Umbilical cord (tissue), 2 donors: Measurements from ENCODE around the gene LY6G5B. TPM values are rescaled to one million over a fixed set of nuclear protein-coding genes. Genes with fewer than 3 reads are reported as not detected.
A peak's percentile ranks its signal among the peaks of the same experiment; 100 is the strongest.

ENCODE experiments used
- DNase-seq: peaks from one replicate; pipeline ENCODE4 v3.0.0-alpha.2; 2015; ENCODE audit warnings: low spot score
- total RNA-seq: library from RNA; depleted of rRNA; stranded (reverse); fragments of >200 nt; gene quantifications from one replicate; pipeline ENCODE4 v1.2.3, GENCODE V29; 2014; ENCODE audit warnings: low replicate concordance; ENCODE audit not compliant: insufficient read depth

LY6G5B gene
- total RNA-seq, 1 donor from 2014 or later = 1.2 TPM

GRCh38 chr6:31713991-31714684 lies 44.4 kb downstream of the LY6G5B start:
- DNase-seq = peak; percentile 58

- DNase-seq = peak; percentile 71
Observed at GRCh38 chr6:31715022-31715958, 45.5 kb downstream of the LY6G5B start, which contains the start of gene LY6G6D. Gene LY6G6D, plus strand, starts transcription at chr6:31715348. Its CDS starts 8 bp downstream, at chr6:31715356.

- no peak for DNase-seq
Observed at GRCh38 chr6:31717499-31718222, 47.9 kb downstream of the LY6G5B start.

- DNase-seq = no peak
Observed at GRCh38 chr6:31718265-31718664, 48.5 kb downstream of the LY6G5B start.

GRCh38 chr6:31719001-31719400 lies 49.2 kb downstream of the LY6G5B start:
- DNase-seq = no peak

GRCh38 chr6:31720196-31720770 lies 50.5 kb downstream of the LY6G5B start:
- no peak for DNase-seq

GRCh38 chr6:31721351-31722020 lies 51.7 kb downstream of the LY6G5B start, which contains the start of gene LY6G6C:
Gene LY6G6C, minus strand, starts transcription at chr6:31721746. Its CDS starts 67 bp downstream, at chr6:31721679.
- DNase-seq = no peak

- DNase-seq = no peak
Observed at GRCh38 chr6:31722173-31722572, 52.4 kb downstream of the LY6G5B start.

Other genes with a start within 250 kb of the LY6G5B start
- gene MICB, start 171.8 kb upstream of the LY6G5B start, total RNA-seq = 0.24 TPM
- gene MCCD1, start 141.0 kb upstream of the LY6G5B start, total RNA-seq = not detected
- 185 TPM for gene DDX39B, start 128.0 kb upstream of the LY6G5B start, total RNA-seq
- 3.6 TPM for gene ATP6V1G2, start 123.4 kb upstream of the LY6G5B start, total RNA-seq
- 28.6 TPM for gene NFKBIL1, start 122.4 kb upstream of the LY6G5B start, total RNA-seq
- gene LTA, start 97.7 kb upstream of the LY6G5B start, total RNA-seq = not detected
- gene TNF, start 94.4 kb upstream of the LY6G5B start, total RNA-seq = 1.4 TPM
- 0.96 TPM for gene LTB, start 87.6 kb upstream of the LY6G5B start, total RNA-seq
- gene LST1, start 83.7 kb upstream of the LY6G5B start, total RNA-seq = not detected
- not detected for gene NCR3, start 77.0 kb upstream of the LY6G5B start, total RNA-seq
- gene AIF1, start 54.7 kb upstream of the LY6G5B start, total RNA-seq = 63.6 TPM
- 21.4 TPM for gene PRRC2A, start 49.3 kb upstream of the LY6G5B start, total RNA-seq
- 58.7 TPM for gene BAG6, start 17.3 kb upstream of the LY6G5B start, total RNA-seq
- gene APOM, start 14.1 kb upstream of the LY6G5B start, total RNA-seq = not detected
- 24.1 TPM for gene C6orf47, start 9.2 kb upstream of the LY6G5B start, total RNA-seq
- gene GPANK1, start 5.0 kb upstream of the LY6G5B start, total RNA-seq = 9.6 TPM
- 36.6 TPM for gene CSNK2B, start 3.9 kb upstream of the LY6G5B start, total RNA-seq
- 0.48 TPM for gene LY6G5C, start 11.1 kb downstream of the LY6G5B start, total RNA-seq
- 33.7 TPM for gene ABHD16A, start 33.3 kb downstream of the LY6G5B start, total RNA-seq
- not detected for gene LY6G6F, start 36.9 kb downstream of the LY6G5B start, total RNA-seq
- not detected for gene LY6G6D, start 45.4 kb downstream of the LY6G5B start, total RNA-seq
- 3.1 TPM for gene LY6G6C, start 51.8 kb downstream of the LY6G5B start, total RNA-seq
- gene MPIG6B, start 53.4 kb downstream of the LY6G5B start, total RNA-seq = 3.1 TPM
- 87.4 TPM for gene DDAH2, start 59.3 kb downstream of the LY6G5B start, total RNA-seq
- gene CLIC1, start 66.6 kb downstream of the LY6G5B start, total RNA-seq = 203 TPM
- gene MSH5, start 70.0 kb downstream of the LY6G5B start, total RNA-seq = 8.2 TPM
- not detected for gene SAPCD1, start 92.7 kb downstream of the LY6G5B start, total RNA-seq
- gene VWA7, start 107.4 kb downstream of the LY6G5B start, total RNA-seq = not detected
- 18.8 TPM for gene VARS1, start 125.8 kb downstream of the LY6G5B start, total RNA-seq
- 28.9 TPM for gene LSM2, start 137.0 kb downstream of the LY6G5B start, total RNA-seq
- 1.4 TPM for gene HSPA1L, start 145.3 kb downstream of the LY6G5B start, total RNA-seq
- 84.7 TPM for gene HSPA1A, start 145.6 kb downstream of the LY6G5B start, total RNA-seq
- 37.3 TPM for gene HSPA1B, start 157.8 kb downstream of the LY6G5B start, total RNA-seq
- gene NEU1, start 192.8 kb downstream of the LY6G5B start, total RNA-seq = 47.9 TPM
- gene SLC44A4, start 209.0 kb downstream of the LY6G5B start, total RNA-seq = 0.96 TPM
- gene EHMT2, start 227.7 kb downstream of the LY6G5B start, total RNA-seq = 33.9 TPM
- gene ZBTB12, start 232.1 kb downstream of the LY6G5B start, total RNA-seq = 1.9 TPM